Right ventricle myocardium inferior (tissue), 1 donor: ENCODE data around the gene CD300LD. TPM values are rescaled to one million over a fixed set of nuclear protein-coding genes. Genes with fewer than 3 reads are reported as not detected.
A peak's percentile ranks its signal among the peaks of the same experiment; 100 is the strongest.

Experiments used
- ATAC-seq: fragments of 200-7000 bp; cut with Tn5 transposase; one replicate; pipeline ENCODE4 v1.9.1; 2020; ENCODE audit warnings: mild to moderate bottlenecking, moderate library complexity
- DNase-seq: peaks from one replicate; pipeline ENCODE4 v3.0.0; 2021; ENCODE audit errors: missing footprints
- intact Hi-C: fragments of 100-400 bp; cut with DNase I; formaldehyde crosslinking; loops from one replicate; pipeline ENCODE4 v1.11.0; 2022
- total RNA-seq: library from RNA; stranded (reverse); fragmentation: NEBNext Ultra II Directional; extraction: Animal tissue kit (Norgen Biotek cat#: 25700); gene quantifications from one replicate; pipeline ENCODE4 v1.2.1, GENCODE V29; 2021
- donor health status: DM: no; HTN: yes; CAD: no; lungs with severe emphysema.

Gene CD300LD
- total RNA-seq, 1 donor from 2014 or later: not detected

DNA sequence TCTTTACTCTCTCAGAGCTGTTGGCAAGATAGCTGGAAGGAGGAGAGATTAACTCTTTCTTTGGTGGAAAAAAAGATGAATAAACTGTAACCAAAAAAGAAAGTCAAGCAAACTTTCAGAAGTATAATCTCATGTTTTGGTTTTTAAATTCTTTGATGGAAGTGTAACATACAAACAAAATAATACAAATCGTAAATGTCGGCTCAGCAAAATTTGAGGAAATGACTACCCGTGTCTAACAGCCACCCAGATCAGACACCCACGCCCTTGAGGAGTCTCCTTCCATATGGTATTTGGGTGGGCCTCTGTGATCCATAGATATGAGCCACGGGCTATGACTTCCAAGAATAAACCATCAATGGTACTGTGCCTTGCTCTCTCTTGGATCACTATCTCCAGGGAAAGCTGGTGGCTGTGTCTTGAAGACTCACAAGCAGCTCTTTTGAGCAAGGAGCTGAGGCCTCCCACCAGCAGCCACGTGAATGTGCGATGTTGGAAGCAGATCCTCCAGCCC, 36.6 kb downstream of the CD300LD start:
- intact Hi-C loops: no loop called here
- DNase-seq (no peak), ATAC-seq (no peak)

DNA sequence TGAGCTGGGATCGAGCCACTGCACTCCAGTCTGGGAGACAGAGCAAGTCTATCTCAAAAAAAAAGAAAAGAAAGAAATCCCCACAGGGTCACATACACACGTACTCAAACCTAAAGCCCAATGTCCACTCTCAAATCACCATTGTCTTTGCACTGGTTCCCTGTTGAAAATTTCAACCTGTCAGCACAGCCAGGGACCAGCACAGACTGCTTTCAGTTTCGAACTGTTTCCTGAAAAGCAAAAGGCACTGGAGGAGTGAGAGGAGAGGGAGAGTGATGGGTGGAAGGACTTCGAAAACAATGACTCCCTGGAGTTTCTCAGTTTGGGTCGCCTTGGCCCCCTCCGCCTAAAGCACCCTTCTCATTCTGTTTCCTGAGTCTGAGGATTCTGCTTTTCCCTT, 37.2 kb downstream of the CD300LD start:
- ATAC-seq (no peak), DNase-seq (peak; percentile 33)
- intact Hi-C loops: no loop called here

DNA sequence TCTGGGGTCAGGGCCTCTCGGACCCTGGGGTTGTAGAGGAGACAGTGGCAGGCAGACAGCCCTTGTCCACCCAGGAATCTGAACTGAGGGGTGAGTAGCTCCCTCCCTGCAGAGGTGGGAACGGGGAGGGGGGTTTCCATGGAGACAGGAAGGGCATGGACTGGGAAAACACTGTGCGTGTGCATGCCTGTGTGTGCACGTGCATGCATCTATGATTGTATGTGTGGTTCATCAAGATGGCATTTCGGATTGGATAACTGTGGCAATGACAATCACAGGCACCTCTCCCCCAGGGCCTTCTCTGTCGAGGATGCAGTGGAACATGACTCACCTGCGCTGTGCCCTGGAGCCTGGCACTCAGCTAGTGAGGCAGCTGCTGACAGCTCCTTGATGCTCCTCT, 40.0 kb downstream of the CD300LD start:
- intact Hi-C loops: no loop called here
- ATAC-seq (no peak), DNase-seq (no peak)

DNA sequence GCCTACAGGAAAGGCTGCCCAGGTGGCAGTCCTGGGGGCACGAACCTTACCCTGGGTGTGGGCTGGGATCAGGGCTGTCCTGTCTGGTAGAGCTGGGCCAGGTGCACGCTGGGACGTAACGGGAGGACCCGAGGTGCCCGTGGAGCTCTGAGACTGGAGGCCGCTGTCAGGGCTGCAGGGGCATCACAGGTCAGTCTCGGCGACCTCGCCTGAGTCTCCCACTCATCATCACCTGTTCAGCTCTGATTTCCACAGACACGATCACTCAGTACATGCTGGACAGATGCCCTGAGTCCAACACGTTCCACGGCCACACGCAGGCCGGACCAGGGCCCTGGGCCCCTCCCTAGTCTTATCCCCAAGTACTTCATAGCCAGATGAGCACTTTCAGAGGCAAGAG, 41.5 kb downstream of the CD300LD start:
- ATAC-seq (no peak), DNase-seq (no peak)
- intact Hi-C loops: no loop called here

DNA sequence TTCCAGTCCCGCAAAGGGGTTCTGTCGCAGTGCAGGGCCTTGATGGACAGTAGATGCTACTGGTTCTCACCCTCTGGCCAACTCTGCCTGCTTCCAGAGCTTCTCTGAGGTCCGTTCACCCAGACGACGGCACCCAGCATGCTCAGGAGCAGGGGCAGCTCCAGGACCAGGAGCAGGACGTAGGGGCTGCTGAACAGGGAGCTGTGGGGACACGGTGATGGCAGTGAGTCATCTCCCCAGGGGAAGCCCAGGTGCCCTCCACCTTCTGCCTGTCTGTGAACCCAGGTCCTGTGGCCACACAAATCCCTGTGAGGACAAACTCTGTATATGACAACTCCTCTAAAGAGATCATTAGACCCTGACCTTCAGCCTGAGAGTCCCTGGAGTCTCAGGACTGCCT, 42.7 kb downstream of the CD300LD start:
- intact Hi-C loops: no loop called here
- no peak for ATAC-seq
- DNase-seq: no peak

DNA sequence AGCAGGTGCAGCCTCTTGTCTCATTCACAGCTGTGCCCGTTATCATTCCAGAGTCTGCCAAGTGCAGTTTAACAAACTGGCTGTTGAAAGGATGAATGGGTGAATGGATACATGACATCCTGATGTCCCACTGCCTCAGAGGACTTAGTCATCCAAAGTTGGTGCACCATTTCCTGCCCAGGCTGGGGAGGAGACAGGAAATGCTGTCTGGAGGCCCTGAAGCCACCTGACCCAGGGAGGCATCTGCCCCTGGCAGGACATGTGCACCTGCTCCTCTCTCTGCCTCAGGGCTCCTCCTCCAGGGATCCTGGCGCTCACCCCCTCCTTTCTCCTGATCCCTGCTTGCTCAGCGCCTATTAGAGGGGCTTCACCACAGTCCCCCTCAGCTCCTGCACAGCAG, 44.3 kb downstream of the CD300LD start:
- no peak for DNase-seq
- no peak for ATAC-seq
- intact Hi-C loops: no loop called here

DNA sequence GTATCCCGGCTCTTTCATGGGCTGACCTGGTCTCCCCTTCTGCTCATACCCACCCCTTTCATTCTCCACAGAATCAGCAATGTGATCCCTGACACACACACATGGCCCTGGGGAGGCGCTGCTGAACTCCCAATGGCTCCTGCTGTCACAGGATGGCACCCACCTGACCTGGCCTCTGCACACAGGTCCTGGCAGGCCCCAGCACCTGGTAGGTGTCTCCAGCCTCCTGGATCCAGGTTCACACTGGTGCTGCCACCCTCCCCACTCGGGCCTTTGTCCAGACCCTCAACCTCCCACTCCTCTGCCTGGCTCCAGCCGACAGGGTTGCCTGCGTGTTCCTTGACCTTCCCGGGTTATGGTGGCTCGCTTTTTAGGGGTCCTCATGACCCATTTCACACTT, 44.8 kb downstream of the CD300LD start:
- intact Hi-C loops: no loop called here
- ATAC-seq: no peak

DNA sequence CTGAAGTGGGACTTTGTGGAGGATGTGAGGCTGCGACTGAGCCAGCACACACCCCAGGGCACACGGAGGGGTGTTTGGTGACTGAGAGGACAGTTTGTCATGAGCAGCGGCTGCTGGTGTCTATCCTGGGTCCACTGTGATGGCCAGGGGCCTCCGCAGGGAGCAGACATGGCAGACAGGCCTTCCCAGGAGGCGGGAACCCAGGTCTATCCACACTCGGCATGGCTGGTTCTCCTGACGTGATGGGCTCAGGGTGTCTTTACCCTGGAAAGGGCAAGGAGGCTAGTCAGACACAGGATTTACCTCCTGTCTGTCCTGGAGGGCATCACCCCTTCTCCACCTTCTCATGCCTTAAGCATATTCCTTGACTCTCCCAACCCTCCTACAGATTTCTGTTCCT, 45.5 kb downstream of the CD300LD start:
- intact Hi-C loops: no loop called here
- ATAC-seq (no peak), DNase-seq (no peak)

More for the DNA sequence above, 44.8 kb downstream of the CD300LD start:
- no peak for DNase-seq

DNA sequence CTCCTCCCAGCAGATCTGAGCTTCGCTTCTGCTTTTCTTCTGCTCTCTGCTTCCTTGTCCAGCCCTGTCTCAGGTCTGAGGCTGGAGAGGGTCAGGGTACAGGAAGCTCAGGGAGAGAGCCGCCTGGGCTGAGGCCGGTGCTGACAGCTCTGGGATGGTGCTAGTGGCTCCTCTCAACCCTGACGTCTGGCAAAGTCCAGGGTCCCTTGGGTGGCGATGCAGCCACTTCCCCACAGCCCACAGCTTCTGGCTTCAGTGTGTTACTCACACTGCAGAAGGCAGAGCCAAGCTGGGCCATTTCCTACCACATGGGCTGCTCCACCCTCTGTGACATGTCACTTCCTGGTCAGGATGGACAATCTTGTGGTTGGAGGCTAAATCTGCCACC, 46.2 kb downstream of the CD300LD start, which contains the start of gene CD300C:
CD300C (minus strand) TSS at position 273 of the 388 bp plus-strand sequence. CDS start 333 bp downstream, outside the sequence.
- DNase-seq (peak; percentile 80), ATAC-seq (peak; percentile 57)
- intact Hi-C loops: no loop called here

DNA sequence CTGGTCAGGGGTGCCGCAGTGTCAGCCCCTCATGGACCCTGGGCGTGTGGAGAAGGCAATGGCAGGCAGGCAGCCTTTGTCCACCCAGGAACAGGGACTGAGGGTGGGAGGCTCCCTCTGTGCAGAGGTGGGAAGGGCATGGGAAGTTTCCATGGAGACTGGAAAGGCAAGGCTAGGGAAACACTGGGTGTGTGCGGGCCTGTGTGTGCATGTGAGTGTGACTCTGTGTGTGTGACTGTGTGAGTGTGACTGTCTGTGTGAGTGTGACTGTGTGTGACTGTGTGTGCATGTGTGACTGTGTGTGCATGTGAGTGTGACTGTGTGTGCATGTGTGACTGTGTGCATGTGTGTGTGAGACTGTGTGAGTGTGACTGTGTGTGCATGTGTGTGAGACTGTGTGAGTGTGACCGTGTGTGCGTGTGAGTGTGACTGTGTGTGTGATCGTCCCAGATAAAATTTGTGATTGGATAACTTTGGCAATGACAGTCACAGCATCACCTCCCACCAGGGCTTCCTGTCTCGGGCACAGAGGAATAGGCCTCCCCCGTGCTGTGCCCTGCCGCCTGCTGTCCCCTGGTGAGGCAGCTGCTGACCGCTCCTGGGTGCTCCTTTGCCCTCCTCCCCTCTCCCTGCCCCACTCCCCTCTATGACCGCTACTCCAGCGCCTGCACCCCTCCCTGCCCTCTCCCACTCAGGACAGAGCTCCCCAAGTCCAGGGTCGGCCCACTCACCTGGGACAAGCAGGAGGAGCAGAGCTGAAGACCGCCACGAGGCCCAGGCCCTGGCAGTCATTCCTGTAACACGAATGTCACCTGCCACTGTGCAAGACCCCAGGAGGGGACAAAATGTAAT, 46.9 kb downstream of the CD300LD start:
- intact Hi-C loops: no loop called here
- ATAC-seq: no peak
- DNase-seq: no peak

DNA sequence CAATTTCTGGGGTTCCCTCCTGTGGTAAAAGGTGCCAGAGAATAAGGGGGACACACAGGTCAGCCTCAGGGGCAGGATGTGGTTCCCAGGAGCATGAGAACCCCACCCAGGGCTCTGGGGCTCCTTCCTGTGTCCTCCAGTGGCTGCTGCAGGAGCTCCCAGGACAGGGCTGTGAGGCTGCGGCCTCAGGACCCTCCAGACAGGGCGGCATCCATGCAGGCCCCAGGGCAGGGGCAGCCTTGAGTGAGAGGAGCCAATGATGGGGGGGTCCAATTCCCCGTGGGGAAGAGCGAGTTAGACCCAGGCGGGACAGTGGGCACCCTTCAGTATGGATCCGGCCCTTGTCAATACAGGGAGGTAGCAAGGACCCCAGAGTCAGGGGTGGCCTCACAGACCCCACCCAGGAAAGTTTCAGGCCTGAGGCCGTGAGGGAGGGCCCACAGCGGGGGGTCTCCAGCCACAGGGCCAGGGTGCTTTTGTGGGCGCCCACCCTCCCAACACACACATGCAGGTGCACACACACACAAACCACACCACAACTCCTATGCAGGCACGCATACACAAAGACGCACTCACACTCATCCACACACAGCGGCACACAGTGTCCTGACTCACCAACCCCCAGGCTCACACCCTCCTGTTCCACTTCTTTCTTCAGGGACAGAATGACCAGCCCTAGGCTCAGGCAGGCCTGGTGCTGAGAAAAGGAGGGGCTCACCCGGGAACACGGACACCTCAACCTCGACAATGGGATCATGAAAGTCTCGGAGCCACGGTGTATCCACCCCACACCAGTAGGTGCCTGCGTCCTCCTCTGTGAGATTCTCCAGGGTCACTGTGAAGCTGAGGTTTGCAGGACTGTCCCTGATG, 48.0 kb downstream of the CD300LD start:
- intact Hi-C loops: no loop called here

DNA sequence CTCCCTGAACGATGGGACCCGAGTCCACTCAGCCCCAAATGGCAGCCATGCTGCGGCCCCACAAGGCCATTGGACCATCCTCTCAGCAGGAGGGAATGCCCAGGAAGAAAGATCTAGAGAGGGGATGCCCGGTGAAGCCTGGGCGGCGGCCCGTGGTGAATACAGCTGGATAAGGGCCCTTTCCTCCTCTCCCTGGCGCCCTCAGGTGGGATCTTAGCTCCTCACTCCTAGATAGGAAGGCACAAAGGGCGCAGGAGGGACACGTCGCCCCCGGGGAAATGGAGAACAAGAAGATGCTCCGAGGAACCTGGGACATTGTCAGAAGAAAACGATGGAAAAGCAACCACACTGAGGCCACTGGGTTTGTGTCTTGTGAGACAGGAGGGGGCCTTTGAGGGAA, 48.7 kb downstream of the CD300LD start:
- DNase-seq (peak; percentile 60), ATAC-seq (no peak)
- intact Hi-C loops: no loop called here

More for the DNA sequence above, 48.0 kb downstream of the CD300LD start:
- DNase-seq: no peak
- no peak for ATAC-seq

DNA sequence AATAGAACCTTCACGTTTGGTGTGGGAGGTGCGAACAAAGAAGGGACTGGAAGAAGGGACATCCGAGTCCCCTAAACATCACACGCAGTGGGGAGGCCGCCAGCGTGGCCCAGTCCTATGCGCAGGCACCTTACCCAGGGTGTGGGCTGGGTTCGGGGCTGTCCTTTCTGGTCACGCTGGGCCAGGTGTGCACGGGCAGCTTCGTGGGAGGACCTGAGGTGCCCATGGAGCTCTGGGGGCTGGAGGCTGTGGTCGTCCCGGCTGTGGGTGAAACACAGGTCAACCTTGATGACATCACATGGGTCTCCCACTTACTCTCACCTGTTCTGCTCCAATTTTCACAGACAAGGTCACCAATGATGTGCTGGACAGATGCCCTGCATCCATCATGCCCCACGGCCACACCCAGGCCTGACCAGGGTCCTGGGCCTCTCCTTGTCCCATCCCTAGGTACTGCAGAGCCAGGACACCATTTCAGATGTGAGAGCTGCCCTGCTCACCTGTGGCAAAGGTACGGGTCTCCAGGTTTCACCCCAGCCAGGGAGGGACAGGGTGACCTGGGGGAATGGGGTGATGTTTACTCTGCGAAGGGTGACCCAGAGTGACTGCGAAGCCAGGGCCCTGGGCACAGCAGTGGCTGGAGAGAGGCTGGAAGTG, 49.2 kb downstream of the CD300LD start:
- intact Hi-C loops: no loop called here
- DNase-seq (peak; percentile 46), ATAC-seq (no peak)

DNA sequence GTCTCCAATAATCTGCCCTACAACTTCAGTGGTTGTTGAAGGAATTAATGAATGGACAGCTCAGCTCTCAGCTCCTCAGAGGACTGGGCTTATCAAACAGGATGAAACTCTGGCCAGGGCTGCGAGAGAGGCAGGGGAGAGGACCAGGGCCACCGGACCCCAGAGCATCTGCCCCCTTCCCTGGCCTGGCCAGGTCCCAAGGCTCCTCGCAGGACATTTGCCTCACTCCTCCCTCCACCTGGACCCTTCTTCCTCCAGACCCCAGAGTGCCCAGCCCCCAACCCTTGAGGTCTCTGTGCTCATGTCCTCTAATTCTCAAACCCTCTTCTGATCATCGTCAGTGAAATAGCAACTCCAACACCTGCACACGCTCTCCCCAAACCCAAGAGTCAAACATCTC, 49.9 kb downstream of the CD300LD start:
- DNase-seq (peak; percentile 22), ATAC-seq (no peak)
- intact Hi-C loops: no loop called here

DNA sequence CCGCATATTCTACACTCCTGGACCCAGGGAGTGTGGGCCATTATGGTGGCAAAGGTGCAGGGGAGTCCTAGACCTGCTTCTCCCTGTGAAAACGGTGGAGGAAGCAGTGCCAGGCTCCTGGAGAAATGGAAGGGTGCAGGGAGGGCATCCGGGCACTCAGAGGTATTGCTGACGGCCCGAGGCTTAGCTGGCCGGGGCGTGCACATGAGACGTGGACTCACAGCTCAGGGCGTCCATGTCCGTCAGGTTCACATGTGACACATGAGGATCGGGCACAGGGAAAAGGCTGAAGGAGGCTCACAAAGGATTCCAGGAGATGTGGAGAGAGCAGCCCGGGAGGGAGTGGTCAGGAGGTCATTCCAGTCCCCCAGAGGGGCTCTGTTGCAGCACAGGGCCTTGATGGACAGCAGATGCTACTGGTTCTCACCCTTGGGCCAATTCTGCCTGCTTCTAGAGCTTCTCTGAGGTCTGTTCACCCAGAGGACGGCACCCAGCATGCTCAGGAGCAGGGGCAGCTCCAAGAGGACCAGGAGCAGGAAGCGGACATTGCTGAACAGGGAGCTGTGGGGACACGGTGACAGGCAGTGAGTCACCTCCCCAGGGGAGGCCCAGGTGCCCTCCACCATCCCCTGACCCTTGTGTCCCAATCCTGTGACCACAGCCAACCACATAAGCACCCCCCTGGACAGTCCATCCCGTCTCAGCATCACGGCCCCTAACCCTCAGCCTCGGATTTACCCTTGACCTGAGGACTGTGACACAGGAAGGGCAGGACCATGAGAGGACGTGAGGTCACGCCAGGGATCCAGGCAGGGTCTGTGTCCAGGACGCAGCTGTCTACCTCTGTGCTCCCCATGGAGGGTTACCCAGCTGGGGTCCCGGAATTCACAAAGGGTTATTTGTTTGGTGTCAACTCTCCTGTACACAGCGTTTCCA, 50.6 kb downstream of the CD300LD start:
- intact Hi-C loops: no loop called here
- DNase-seq (peak; percentile 41), ATAC-seq (no peak)

DNA sequence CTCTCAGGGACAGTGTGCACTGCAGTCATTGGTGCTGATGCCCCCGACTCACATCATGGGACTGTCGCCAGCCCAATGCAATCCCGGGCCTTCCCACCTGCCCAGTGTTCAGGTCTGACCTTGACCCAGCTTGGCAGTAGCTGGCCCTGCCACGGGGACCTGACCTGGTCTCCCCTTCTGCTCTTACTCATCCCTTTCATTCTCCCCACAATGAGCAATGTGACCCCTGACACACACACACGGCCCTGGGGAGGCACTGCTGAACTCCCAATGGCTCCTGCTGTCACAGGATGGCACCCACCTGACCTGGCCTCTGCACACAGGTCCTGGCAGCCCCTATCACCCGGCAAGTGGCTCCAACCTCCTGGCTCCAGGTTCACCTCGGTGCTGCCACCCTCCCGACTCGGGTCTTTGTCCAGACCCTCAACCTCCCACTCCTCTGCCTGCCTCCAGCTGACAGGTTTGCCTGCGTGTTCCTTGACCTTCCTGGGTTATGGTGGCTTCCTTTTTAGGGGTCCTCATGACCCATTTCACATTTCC, 52.7 kb downstream of the CD300LD start:
- DNase-seq: peak; percentile 6
- intact Hi-C loops: no loop called here
- ATAC-seq: no peak

DNA sequence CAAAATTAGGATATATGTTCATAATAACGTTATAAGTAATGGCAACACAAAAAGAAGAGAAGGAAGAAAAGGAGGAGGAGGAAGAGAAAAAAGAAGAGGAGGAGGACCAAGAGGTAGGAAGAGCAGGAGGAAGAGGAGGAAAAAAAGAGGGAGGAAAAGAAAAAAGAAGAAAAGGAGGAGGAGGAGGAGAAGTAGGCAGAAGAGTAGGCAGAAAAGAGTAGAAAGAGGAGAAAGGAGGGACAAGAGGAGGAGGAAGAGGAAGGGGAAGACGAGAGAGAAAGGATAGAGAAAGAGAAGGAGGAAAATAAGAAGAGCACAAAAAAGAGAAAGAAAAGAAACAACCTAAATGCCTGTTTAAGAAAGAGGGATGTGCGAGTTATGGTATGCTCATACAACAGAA, 55.2 kb downstream of the CD300LD start:
- DNase-seq (no peak), ATAC-seq (no peak)
- intact Hi-C loops: no loop called here

DNA sequence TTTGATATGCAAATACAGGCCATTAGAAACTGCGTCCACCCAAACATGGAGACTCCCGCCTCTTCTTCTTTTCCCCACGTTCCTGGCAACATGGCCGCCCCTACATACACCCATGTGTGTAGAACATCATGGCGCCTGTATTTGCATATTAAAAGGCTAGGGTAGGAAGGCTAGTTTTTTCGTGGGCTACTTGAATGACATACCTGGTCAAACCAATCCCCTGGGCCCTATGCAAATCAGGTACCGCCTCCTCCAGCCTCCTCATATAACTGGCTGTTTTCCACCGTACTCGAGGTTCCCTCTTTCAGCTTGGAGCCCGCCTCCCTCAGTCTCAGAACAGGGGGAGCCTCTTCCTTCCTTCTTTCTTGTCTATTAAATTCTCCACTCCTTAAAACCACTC, 60.0 kb downstream of the CD300LD start:
- DNase-seq (peak; percentile 83), ATAC-seq (peak; percentile 76)
- intact Hi-C loops: no loop called here
